CD4-positive, CD25-positive, alpha-beta regulatory T cell (primary cell): ENCODE results near the gene MAL. TPM values are rescaled to one million over a fixed set of nuclear protein-coding genes. Genes with fewer than 3 reads are reported as not detected.
A peak's percentile ranks its signal among the peaks of the same experiment; 100 is the strongest.

Experiments
- ATAC-seq, 2 donors: fragments of 150-1000 bp; cut with Tn5 transposase; one replicate each; pipeline ENCODE4 v1.10.0; 2021; ENCODE audit warnings: low read depth in 2 of 2, moderate number of reproducible peaks in 2 of 2, moderate library complexity in 1 of 2
- DNase-seq, 3 donors: peaks; one replicate each; pipeline versions ENCODE4 v3.0.0 to v3.0.0-alpha.2; 2012 to 2022; ENCODE audit warnings: mixed read lengths in 1 of 3
- H3K27ac ChIP-seq: one replicate; pipeline ENCODE4 v1.7.0; 2013; ENCODE audit warnings: mild to moderate bottlenecking, low read length; ENCODE audit not compliant: insufficient read depth, poor library complexity, severe bottlenecking
- H3K27me3 ChIP-seq: one replicate; pipeline ENCODE4 v1.7.0; 2013; ENCODE audit warnings: low read length; ENCODE audit not compliant: control insufficient read depth, insufficient read depth
- H3K36me3 ChIP-seq: one replicate; pipeline ENCODE4 v1.7.0; 2013; ENCODE audit warnings: mild to moderate bottlenecking, low read length, moderate library complexity; ENCODE audit not compliant: control insufficient read depth, insufficient read depth
- H3K4me1 ChIP-seq: 2 replicates; pipeline ENCODE4 v1.7.0; 2013; ENCODE audit warnings: mild to moderate bottlenecking, low read length; ENCODE audit not compliant: insufficient read depth, control insufficient read depth, poor library complexity, severe bottlenecking
- H3K4me3 ChIP-seq: one replicate; pipeline ENCODE4 v1.7.0; 2013; ENCODE audit warnings: low read depth, mild to moderate bottlenecking, low read length, moderate library complexity
- H3K9me3 ChIP-seq, 2 experiments: 1 replicate in 1 of 2; 2 replicates in 1 of 2; pipeline ENCODE4 v1.7.0; 2013; ENCODE audit warnings: low read length in 2 of 2, mild to moderate bottlenecking in 1 of 2, moderate library complexity in 1 of 2; ENCODE audit not compliant: control insufficient read depth in 2 of 2
- H3K27ac Mint-ChIP-seq, 3 donors: one replicate each; pipeline ENCODE4 v1.8.0; 2020 to 2022; ENCODE audit warnings: mild to moderate bottlenecking in 3 of 3, mixed read lengths in 3 of 3, moderate library complexity in 2 of 3
- H3K27me3 Mint-ChIP-seq: one replicate; pipeline ENCODE4 v1.8.0; 2022; ENCODE audit warnings: mild to moderate bottlenecking, mixed read lengths
- H3K36me3 Mint-ChIP-seq: one replicate; pipeline ENCODE4 v1.8.0; 2020; ENCODE audit warnings: mixed read lengths
- H3K4me1 Mint-ChIP-seq, 4 donors: one replicate each; pipeline ENCODE4 v1.8.0; 2020 to 2022; ENCODE audit warnings: mixed read lengths in 4 of 4, mild to moderate bottlenecking in 1 of 4
- H3K4me3 Mint-ChIP-seq, 4 donors: one replicate each; pipeline ENCODE4 v1.8.0; 2020 to 2022; ENCODE audit warnings: mild to moderate bottlenecking in 4 of 4, mixed read lengths in 4 of 4, moderate library complexity in 3 of 4
- H3K9me3 Mint-ChIP-seq, 7 donors: one replicate each; pipeline ENCODE4 v1.8.0; 2020 to 2022; ENCODE audit warnings: mixed read lengths in 7 of 7, mild to moderate bottlenecking in 3 of 7, moderate library complexity in 2 of 7
- polyA plus RNA-seq, 4 donors: library from polyadenylated mRNA; unstranded; fragments of 300-500 nt; fragmentation: Illumina TruSeq; gene quantifications; one replicate each; pipeline ENCODE4 v1.2.3, GENCODE V29; 2021
- total RNA-seq: library from RNA; stranded (reverse); gene quantifications from one replicate; pipeline ENCODE4 v1.2.3, GENCODE V29; 2022

The MAL gene
- total and polyA plus RNA-seq, 5 donors from 2014 or later = 130 to 263 (median 191) TPM

DNA sequence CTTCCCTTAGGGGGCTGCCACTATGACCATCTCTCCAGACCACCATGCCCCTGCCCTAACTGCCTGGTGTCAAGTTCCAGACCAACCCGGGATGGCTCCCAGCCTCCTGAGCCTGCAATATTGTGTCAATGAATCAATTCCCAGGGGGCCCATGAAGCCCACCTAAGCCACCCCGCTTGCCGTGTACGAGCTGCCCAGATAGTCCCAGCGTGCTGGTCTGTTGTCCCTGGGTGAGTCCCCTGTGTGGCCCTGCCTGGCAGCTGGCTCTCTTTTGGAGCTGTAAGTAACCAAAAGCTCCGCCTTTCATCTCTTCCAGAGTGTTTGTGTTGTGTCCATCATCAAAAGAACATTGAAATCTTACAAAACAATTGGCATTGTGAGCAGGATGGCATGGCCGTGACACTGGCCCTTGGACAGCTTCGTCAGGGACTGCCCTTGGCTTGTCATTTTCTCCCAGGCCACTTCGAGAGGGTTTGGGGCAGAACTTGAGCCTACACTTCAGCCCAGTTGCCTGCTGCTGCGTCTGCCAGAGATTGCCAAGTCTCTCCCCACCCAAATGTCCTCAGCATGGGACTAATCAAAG lies 11.3 kb upstream of the MAL start:
- no peaks in the 10 kb centered on the region for H3K36me3 Mint-ChIP-seq
- H3K27me3 ChIP-seq = no peaks in the 10 kb centered on the region
- no peaks in the 10 kb centered on the region for H3K36me3 ChIP-seq
- H3K27ac ChIP-seq = no peak overlapping the region
- ATAC-seq = no peak
- H3K9me3 Mint-ChIP-seq = no peaks in the 10 kb centered on the region
- no peak overlapping the region for H3K4me3 Mint-ChIP-seq
- no peaks in the 10 kb centered on the region for H3K4me1 ChIP-seq
- peak overlapping the region in 1 of 3 donors; percentile 59 for H3K27ac Mint-ChIP-seq
- H3K4me3 ChIP-seq = no peak overlapping the region
- H3K4me1 Mint-ChIP-seq = peaks cover 0 to 4% (median 0%) of the 10 kb centered on the region in 4 donors
- no peaks in the 10 kb centered on the region for H3K27me3 Mint-ChIP-seq
- no peaks in the 10 kb centered on the region for H3K9me3 ChIP-seq
- DNase-seq = no peak

DNA sequence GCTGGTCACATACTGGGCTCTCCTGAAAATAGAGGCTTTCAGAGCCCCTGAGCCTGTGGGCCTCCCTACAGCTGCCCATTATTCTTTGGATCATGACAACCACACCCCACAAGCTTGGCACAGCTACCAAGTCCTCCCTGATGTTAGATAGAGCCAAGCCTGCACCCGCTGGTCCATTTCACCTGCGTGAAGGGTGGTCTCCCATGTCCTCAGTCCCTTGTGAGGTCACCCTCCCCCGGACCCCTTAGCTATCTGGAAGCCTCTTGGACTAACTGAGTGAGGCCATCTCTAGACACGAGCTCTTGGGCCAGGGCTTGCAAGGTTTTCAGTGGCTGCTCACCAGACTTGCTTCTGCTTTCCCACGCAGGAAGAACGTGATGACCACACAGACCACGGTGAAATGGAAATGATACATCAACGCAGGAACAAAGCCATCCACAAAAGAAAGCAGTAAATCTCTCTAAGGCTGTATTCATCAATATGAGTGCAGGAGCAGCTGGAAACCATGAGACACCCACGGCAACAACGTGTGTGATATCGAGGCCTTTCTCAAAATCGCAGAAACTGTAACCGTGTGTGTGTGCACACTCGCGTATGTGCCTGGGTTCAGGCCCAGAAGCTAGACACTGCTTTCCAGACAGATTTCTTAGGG lies 10.1 kb upstream of the MAL start:
- H3K27me3 Mint-ChIP-seq = no peaks in the 10 kb centered on the region
- H3K27ac Mint-ChIP-seq = peak overlapping the region in 1 of 3 donors; percentile 67
- H3K9me3 Mint-ChIP-seq = no peaks in the 10 kb centered on the region
- no peak overlapping the region for H3K4me3 Mint-ChIP-seq
- no peak overlapping the region for H3K4me3 ChIP-seq
- peaks cover 0 to 4% (median 0%) of the 10 kb centered on the region in 4 donors for H3K4me1 Mint-ChIP-seq
- H3K9me3 ChIP-seq = no peaks in the 10 kb centered on the region
- no peak for ATAC-seq
- no peaks in the 10 kb centered on the region for H3K36me3 Mint-ChIP-seq
- H3K4me1 ChIP-seq = no peaks in the 10 kb centered on the region
- no peaks in the 10 kb centered on the region for H3K27me3 ChIP-seq
- DNase-seq = no peak
- H3K27ac ChIP-seq = no peak overlapping the region
- no peaks in the 10 kb centered on the region for H3K36me3 ChIP-seq

DNA sequence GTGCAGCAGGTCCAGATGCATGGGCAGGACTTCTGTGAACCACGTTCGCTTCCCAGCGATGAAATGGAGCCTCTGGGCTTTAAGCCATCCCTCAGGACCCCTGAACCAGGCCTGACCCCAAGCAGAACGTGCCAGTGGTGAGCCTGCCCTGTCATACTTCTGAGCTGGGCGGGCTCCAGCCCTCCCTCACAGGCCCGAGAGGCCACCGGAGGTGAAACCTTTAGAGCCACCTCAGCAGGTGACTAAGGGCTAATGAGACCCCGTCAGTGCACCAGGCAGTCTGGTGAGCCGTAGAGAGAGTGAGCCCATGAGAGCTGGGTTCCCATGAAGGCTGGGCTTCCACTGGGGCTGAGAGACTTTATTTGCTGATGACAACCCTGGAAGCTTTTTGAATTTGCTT lies 8.9 kb upstream of the MAL start:
- H3K36me3 Mint-ChIP-seq = no peaks in the 10 kb centered on the region
- H3K27me3 Mint-ChIP-seq = no peaks in the 10 kb centered on the region
- peaks cover 0 to 15% (median 0%) of the 10 kb centered on the region in 4 donors for H3K4me1 Mint-ChIP-seq
- Histone ChIP-seq H3K9me3 (no peaks in the 10 kb centered on the region), H3K4me3 (no peak overlapping the region), H3K27me3 (no peaks in the 10 kb centered on the region), H3K27ac (no peak overlapping the region), H3K4me1 (no peaks in the 10 kb centered on the region), H3K36me3 (no peaks in the 10 kb centered on the region)
- ATAC-seq (no peak), DNase-seq (no peak)
- H3K4me3 Mint-ChIP-seq = peak overlapping the region in 1 of 4 donors; percentile 56
- no peaks in the 10 kb centered on the region for H3K9me3 Mint-ChIP-seq
- peak overlapping the region in 1 of 3 donors; percentile 37 for H3K27ac Mint-ChIP-seq

DNA sequence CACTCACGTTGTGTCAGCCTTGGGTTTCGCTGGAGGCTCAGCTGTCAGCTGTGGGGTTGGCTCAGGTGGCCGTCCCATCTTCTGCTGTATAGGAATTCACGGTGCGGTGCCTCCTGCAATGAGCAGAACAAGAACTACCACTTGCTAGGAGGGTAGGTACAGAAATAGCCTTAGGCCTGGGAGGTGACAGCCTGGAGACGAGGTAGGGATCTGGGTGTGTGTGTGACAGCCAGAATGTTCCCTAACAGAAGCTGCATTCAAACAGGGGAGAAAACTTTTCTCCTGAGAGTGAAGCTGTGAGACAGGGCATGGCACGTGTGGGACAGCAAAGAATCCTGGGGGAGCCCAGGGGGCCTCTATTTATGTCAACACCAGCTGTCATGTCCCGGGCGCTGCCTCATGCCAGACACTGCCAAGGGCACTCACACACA lies 8.4 kb upstream of the MAL start:
- DNase-seq = no peak
- H3K36me3 Mint-ChIP-seq = no peaks in the 10 kb centered on the region
- H3K9me3 Mint-ChIP-seq = no peaks in the 10 kb centered on the region
- Histone ChIP-seq H3K4me1 (no peaks in the 10 kb centered on the region), H3K36me3 (no peaks in the 10 kb centered on the region), H3K9me3 (no peaks in the 10 kb centered on the region), H3K27ac (no peak overlapping the region), H3K27me3 (no peaks in the 10 kb centered on the region), H3K4me3 (no peak overlapping the region)
- no peaks in the 10 kb centered on the region for H3K27me3 Mint-ChIP-seq
- no peak overlapping the region for H3K4me3 Mint-ChIP-seq
- ATAC-seq = no peak
- H3K4me1 Mint-ChIP-seq = peaks cover 0 to 20% (median under 1%) of the 10 kb centered on the region in 4 donors
- H3K27ac Mint-ChIP-seq = peak overlapping the region in 1 of 3 donors; percentile 37

GRCh38 chr2:95017836-95018235 lies 7.7 kb upstream of the MAL start:
- peaks cover 0 to 28% (median 5%) of the 10 kb centered on the region in 4 donors for H3K4me1 Mint-ChIP-seq
- H3K27ac Mint-ChIP-seq = peak overlapping the region in 1 of 3 donors; percentile 37
- ATAC-seq (no peak), DNase-seq (no peak)
- no peak overlapping the region for H3K4me3 Mint-ChIP-seq
- H3K9me3 Mint-ChIP-seq = no peaks in the 10 kb centered on the region
- no peaks in the 10 kb centered on the region for H3K9me3 ChIP-seq
- H3K4me3 ChIP-seq = no peak overlapping the region
- no peaks in the 10 kb centered on the region for H3K36me3 ChIP-seq
- H3K36me3 Mint-ChIP-seq = no peaks in the 10 kb centered on the region
- H3K27me3 Mint-ChIP-seq = no peaks in the 10 kb centered on the region
- H3K4me1 ChIP-seq = peaks cover 6% of the 10 kb centered on the region
- H3K27me3 ChIP-seq = no peaks in the 10 kb centered on the region
- H3K27ac ChIP-seq = no peak overlapping the region

GRCh38 chr2:95018301-95018700 lies 7.2 kb upstream of the MAL start:
- H3K9me3 ChIP-seq = no peaks in the 10 kb centered on the region
- H3K4me3 Mint-ChIP-seq = no peak overlapping the region
- no peaks in the 10 kb centered on the region for H3K36me3 ChIP-seq
- H3K27ac ChIP-seq = no peak overlapping the region
- ATAC-seq (no peak), DNase-seq (no peak)
- no peaks in the 10 kb centered on the region for H3K36me3 Mint-ChIP-seq
- no peak overlapping the region for H3K4me3 ChIP-seq
- H3K4me1 ChIP-seq = peaks cover 10% of the 10 kb centered on the region
- no peak overlapping the region for H3K27ac Mint-ChIP-seq
- H3K27me3 Mint-ChIP-seq = no peaks in the 10 kb centered on the region
- no peaks in the 10 kb centered on the region for H3K9me3 Mint-ChIP-seq
- peaks cover 0 to 32% (median 9%) of the 10 kb centered on the region in 4 donors for H3K4me1 Mint-ChIP-seq
- no peaks in the 10 kb centered on the region for H3K27me3 ChIP-seq

DNA sequence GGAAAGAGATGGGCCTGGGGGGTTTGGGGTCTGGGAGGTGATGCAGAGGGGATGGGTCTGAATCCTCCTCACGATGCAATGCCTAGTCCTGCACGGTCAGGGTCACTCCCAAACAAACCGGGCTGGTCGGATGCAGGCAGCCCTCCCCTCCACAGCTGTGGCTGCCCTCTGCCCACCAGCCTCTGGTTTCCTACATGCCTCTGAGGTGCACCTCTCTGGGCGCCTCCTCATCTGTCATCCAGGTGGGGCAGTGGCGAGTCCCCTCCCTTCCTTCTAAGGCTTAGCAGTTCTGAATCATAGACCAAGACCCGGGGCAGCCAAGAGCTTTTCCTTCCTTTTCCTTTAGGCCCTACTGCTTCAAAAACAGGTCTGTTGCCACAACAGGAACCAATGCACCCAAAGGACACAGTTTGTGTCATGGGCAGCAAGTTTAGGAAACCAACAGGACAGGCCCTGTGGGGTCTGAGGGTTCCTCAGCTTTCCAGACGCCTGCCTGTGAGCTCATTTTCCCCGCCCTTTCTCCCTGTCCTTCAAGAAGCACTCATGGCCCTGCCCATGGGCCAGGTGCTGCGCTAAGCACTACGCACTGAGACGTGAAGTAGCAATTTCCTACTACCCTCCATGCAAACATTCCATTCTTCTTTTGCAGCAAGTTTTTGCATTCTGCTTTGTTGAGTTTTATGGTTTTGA lies 6.5 kb upstream of the MAL start:
- no peaks in the 10 kb centered on the region for H3K9me3 ChIP-seq
- H3K4me1 Mint-ChIP-seq = peaks cover 0 to 39% (median 13%) of the 10 kb centered on the region in 4 donors
- peaks cover under 1% of the 10 kb centered on the region for H3K27me3 Mint-ChIP-seq

More for the DNA sequence above, 6.5 kb upstream of the MAL start:
- Histone ChIP-seq H3K4me3 (no peak overlapping the region), H3K27ac (no peak overlapping the region), H3K27me3 (no peaks in the 10 kb centered on the region), H3K36me3 (no peaks in the 10 kb centered on the region), H3K4me1 (peaks cover 17% of the 10 kb centered on the region)
- DNase-seq = no peak
- no peak for ATAC-seq
- H3K4me3 Mint-ChIP-seq = no peak overlapping the region
- H3K9me3 Mint-ChIP-seq = no peaks in the 10 kb centered on the region
- no peak overlapping the region for H3K27ac Mint-ChIP-seq
- H3K36me3 Mint-ChIP-seq = no peaks in the 10 kb centered on the region
